ENCODE results near the gene PTPRH.

PTPRH gene

DNA sequence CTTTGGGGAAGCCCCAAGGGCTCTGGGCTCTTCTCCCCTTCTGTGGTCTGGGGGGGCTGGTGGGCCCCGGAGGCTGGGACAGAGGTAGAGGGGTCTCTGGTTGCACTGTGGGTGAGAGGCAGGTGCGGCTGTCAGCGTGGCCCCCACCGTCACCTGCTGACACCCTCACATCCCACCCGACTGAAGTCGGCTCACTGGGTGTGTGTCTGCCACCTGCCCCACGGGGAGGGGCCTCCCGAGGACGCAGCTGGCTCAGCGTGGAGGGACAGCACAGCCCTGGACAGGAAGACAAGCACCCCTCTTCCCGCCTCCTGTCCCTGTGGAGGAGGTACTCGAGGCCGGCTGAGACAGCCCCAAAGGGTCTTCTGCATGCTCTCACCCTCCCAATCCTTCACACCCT is 21.5 kb upstream of the PTPRH start:
- Histone ChIP-seq H3K9me3 (ENCODE audit: control insufficient read depth in 2 of 2, low read length in 2 of 2) (no peaks in the 10 kb centered on the region), H3K4me1 (ENCODE audit: control insufficient read depth, insufficient read depth, low read length) (peaks cover 20% of the 10 kb centered on the region), H3K27ac (ENCODE audit: low read length) (no peak overlapping the region), H3K9ac (ENCODE audit: low read length in 2 of 2) (no peak overlapping the region), H3K36me3 (ENCODE audit: control insufficient read depth in 2 of 2, insufficient read depth in 2 of 2, low read length in 2 of 2) (peaks cover 33 to 40% of the 10 kb centered on the region in 2 donors), H3K27me3 (ENCODE audit: control insufficient read depth in 1 of 2, insufficient read depth in 2 of 2, low read length in 2 of 2) (no peaks in the 10 kb centered on the region), H3K4me3 (ENCODE audit: low read length in 2 of 2) (no peak overlapping the region)

DNA sequence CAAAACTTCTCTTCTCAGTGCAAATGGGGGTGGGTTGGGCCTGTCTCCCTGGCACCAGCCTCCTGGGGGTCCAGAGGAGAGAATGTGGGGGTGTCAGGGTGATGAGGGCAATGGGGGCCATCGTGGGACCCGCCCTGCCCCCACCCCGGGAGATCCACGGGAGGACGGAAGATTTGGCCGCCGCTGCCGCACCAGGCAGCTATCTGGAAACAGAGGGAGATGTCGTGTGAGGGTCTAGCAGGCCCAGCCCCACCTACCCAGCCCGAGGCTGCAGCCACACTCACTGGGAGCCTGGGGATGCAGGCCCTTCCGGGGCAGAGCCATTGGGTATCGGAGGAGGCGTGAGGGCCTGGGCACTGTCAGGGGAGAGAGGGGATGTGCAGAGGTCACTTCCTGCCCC is 21.0 kb upstream of the PTPRH start:
- H3K4me3 ChIP-seq (ENCODE audit: low read length in 2 of 2): no peak overlapping the region
- no peaks in the 10 kb centered on the region for H3K9me3 ChIP-seq (ENCODE audit: control insufficient read depth in 2 of 2, low read length in 2 of 2)
- H3K4me1 ChIP-seq (ENCODE audit: control insufficient read depth, insufficient read depth, low read length): peaks cover 20% of the 10 kb centered on the region
- H3K36me3 ChIP-seq (ENCODE audit: control insufficient read depth in 2 of 2, insufficient read depth in 2 of 2, low read length in 2 of 2): peaks cover 33 to 40% of the 10 kb centered on the region in 2 donors
- no peak overlapping the region for H3K9ac ChIP-seq (ENCODE audit: low read length in 2 of 2)
- H3K27ac ChIP-seq (ENCODE audit: low read length): no peak overlapping the region
- no peaks in the 10 kb centered on the region for H3K27me3 ChIP-seq (ENCODE audit: control insufficient read depth in 1 of 2, insufficient read depth in 2 of 2, low read length in 2 of 2)

GRCh38 chr19:55229789-55230182 is 20.5 kb upstream of the PTPRH start:
- H3K36me3 ChIP-seq (ENCODE audit: control insufficient read depth in 2 of 2, insufficient read depth in 2 of 2, low read length in 2 of 2): peaks cover 28 to 39% of the 10 kb centered on the region in 2 donors

DNA sequence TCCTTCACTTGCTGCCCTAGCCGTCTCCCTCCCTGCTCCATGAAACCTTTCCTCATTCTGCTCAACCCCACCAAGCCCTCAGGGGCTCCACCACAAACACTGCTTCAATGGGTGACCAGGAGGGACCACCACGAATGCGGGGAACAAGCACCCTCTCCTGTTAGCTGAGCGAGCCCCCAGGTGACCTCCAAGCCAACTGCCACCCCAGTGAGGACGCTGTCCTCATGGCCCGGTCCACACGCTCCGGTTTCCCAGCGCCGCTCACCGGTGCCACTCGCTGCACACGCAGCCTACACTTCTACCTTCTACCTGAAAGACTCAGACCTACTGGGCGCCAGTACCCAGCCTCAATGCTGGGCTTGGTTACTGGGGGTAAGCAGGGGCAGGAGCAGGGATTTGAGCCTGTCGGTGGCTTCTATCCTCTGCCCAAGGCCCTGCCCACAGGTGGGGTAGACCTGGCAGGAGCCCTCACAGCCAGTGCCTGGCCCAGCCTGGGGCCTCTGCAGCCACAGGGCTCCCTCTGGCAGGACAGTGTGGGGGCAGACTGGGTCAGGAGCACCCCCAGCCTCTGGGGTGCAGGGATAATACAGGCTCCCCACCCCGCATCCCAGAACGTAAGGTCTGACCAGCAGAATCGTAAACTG is 20.0 kb upstream of the PTPRH start:
- Histone ChIP-seq H3K27ac (ENCODE audit: low read length) (no peak overlapping the region), H3K36me3 (ENCODE audit: control insufficient read depth in 2 of 2, insufficient read depth in 2 of 2, low read length in 2 of 2) (peaks cover 22 to 33% of the 10 kb centered on the region in 2 donors), H3K9me3 (ENCODE audit: control insufficient read depth in 2 of 2, low read length in 2 of 2) (no peaks in the 10 kb centered on the region), H3K9ac (ENCODE audit: low read length in 2 of 2) (no peak overlapping the region), H3K4me1 (ENCODE audit: control insufficient read depth, insufficient read depth, low read length) (peaks cover 20% of the 10 kb centered on the region), H3K27me3 (ENCODE audit: control insufficient read depth in 1 of 2, insufficient read depth in 2 of 2, low read length in 2 of 2) (no peaks in the 10 kb centered on the region), H3K4me3 (ENCODE audit: low read length in 2 of 2) (no peak overlapping the region)

More at GRCh38 chr19:55229789-55230182, 20.5 kb upstream of the PTPRH start:
- H3K9ac ChIP-seq (ENCODE audit: low read length in 2 of 2): no peak overlapping the region
- H3K4me3 ChIP-seq (ENCODE audit: low read length in 2 of 2): no peak overlapping the region
- no peaks in the 10 kb centered on the region for H3K9me3 ChIP-seq (ENCODE audit: control insufficient read depth in 2 of 2, low read length in 2 of 2)
- no peak overlapping the region for H3K27ac ChIP-seq (ENCODE audit: low read length)
- H3K27me3 ChIP-seq (ENCODE audit: control insufficient read depth in 1 of 2, insufficient read depth in 2 of 2, low read length in 2 of 2): no peaks in the 10 kb centered on the region
- H3K4me1 ChIP-seq (ENCODE audit: control insufficient read depth, insufficient read depth, low read length): peaks cover 20% of the 10 kb centered on the region

GRCh38 chr19:55228403-55229031 is 19.2 kb upstream of the PTPRH start, which contains the start of gene TMEM86B:
Gene TMEM86B, minus strand, starts transcription at chr19:55228763. Its CDS starts 22 bp downstream, at chr19:55228741.
- peaks cover 22 to 31% of the 10 kb centered on the region in 2 donors for H3K36me3 ChIP-seq (ENCODE audit: control insufficient read depth in 2 of 2, insufficient read depth in 2 of 2, low read length in 2 of 2)
- H3K4me3 ChIP-seq (ENCODE audit: low read length in 2 of 2): peak within 1 kb of the TSS in 1 of 2 donors; percentile 22
- peak within 1 kb of the TSS; percentile 64 for H3K27ac ChIP-seq (ENCODE audit: low read length)
- no peaks in the 10 kb centered on the region for H3K27me3 ChIP-seq (ENCODE audit: control insufficient read depth in 1 of 2, insufficient read depth in 2 of 2, low read length in 2 of 2)
- no peaks in the 10 kb centered on the region for H3K9me3 ChIP-seq (ENCODE audit: control insufficient read depth in 2 of 2, low read length in 2 of 2)
- no peak within 1 kb of the TSS for H3K9ac ChIP-seq (ENCODE audit: low read length in 2 of 2)
- H3K4me1 ChIP-seq (ENCODE audit: control insufficient read depth, insufficient read depth, low read length): peaks cover 20% of the 10 kb centered on the region

GRCh38 chr19:55228015-55228391 is 18.7 kb upstream of the PTPRH start:
- Histone ChIP-seq H3K9me3 (ENCODE audit: control insufficient read depth in 2 of 2, low read length in 2 of 2) (no peaks in the 10 kb centered on the region), H3K4me3 (ENCODE audit: low read length in 2 of 2) (peak overlapping the region in 1 of 2 donors; percentile 22), H3K36me3 (ENCODE audit: control insufficient read depth in 2 of 2, insufficient read depth in 2 of 2, low read length in 2 of 2) (peaks cover 18 to 28% of the 10 kb centered on the region in 2 donors), H3K9ac (ENCODE audit: low read length in 2 of 2) (no peak overlapping the region), H3K27ac (ENCODE audit: low read length) (peak overlapping the region; percentile 64), H3K27me3 (ENCODE audit: control insufficient read depth in 1 of 2, insufficient read depth in 2 of 2, low read length in 2 of 2) (no peaks in the 10 kb centered on the region), H3K4me1 (ENCODE audit: control insufficient read depth, insufficient read depth, low read length) (peaks cover 20% of the 10 kb centered on the region)

GRCh38 chr19:55227241-55228014 is 18.1 kb upstream of the PTPRH start:
- Histone ChIP-seq H3K36me3 (ENCODE audit: control insufficient read depth in 2 of 2, insufficient read depth in 2 of 2, low read length in 2 of 2) (peaks cover 14 to 22% of the 10 kb centered on the region in 2 donors), H3K9me3 (ENCODE audit: control insufficient read depth in 2 of 2, low read length in 2 of 2) (no peaks in the 10 kb centered on the region), H3K4me1 (ENCODE audit: control insufficient read depth, insufficient read depth, low read length) (peaks cover 20% of the 10 kb centered on the region), H3K9ac (ENCODE audit: low read length in 2 of 2) (no peak overlapping the region), H3K4me3 (ENCODE audit: low read length in 2 of 2) (peak overlapping the region in 1 of 2 donors; percentile 22), H3K27me3 (ENCODE audit: control insufficient read depth in 1 of 2, insufficient read depth in 2 of 2, low read length in 2 of 2) (no peaks in the 10 kb centered on the region), H3K27ac (ENCODE audit: low read length) (peak overlapping the region; percentile 64)

DNA sequence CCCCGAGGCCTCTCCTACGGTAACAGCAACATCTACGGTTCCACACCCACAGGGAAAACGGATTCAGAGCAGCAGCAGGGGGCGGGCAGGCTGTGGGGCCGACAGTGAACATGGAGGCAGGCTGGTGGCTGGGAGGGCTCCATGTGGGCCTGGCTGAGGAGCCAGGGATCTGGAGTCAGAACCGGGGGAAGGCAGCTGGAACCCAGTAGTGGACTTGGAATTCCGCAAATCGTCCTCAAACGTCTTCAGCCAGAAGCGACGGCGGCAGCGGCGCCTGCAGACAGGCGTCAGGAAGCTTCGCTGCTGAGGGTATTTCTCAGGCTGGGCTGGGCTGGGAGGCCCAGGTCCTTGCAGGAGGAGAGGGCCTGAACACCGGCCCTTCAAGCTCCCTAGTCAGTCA is 17.5 kb upstream of the PTPRH start:
- H3K4me3 ChIP-seq (ENCODE audit: low read length in 2 of 2): no peak overlapping the region
- no peak overlapping the region for H3K9ac ChIP-seq (ENCODE audit: low read length in 2 of 2)
- H3K9me3 ChIP-seq (ENCODE audit: control insufficient read depth in 2 of 2, low read length in 2 of 2): no peaks in the 10 kb centered on the region
- H3K4me1 ChIP-seq (ENCODE audit: control insufficient read depth, insufficient read depth, low read length): peaks cover 20% of the 10 kb centered on the region
- no peaks in the 10 kb centered on the region for H3K27me3 ChIP-seq (ENCODE audit: control insufficient read depth in 1 of 2, insufficient read depth in 2 of 2, low read length in 2 of 2)
- H3K36me3 ChIP-seq (ENCODE audit: control insufficient read depth in 2 of 2, insufficient read depth in 2 of 2, low read length in 2 of 2): peaks cover 9 to 21% of the 10 kb centered on the region in 2 donors
- no peak overlapping the region for H3K27ac ChIP-seq (ENCODE audit: low read length)

- H3K27ac ChIP-seq (ENCODE audit: low read length): no peak overlapping the region
- H3K9me3 ChIP-seq (ENCODE audit: control insufficient read depth in 2 of 2, low read length in 2 of 2): no peaks in the 10 kb centered on the region
- no peak overlapping the region for H3K4me3 ChIP-seq (ENCODE audit: low read length in 2 of 2)
- no peaks in the 10 kb centered on the region for H3K27me3 ChIP-seq (ENCODE audit: control insufficient read depth in 1 of 2, insufficient read depth in 2 of 2, low read length in 2 of 2)
- peaks cover 20% of the 10 kb centered on the region for H3K4me1 ChIP-seq (ENCODE audit: control insufficient read depth, insufficient read depth, low read length)
- H3K36me3 ChIP-seq (ENCODE audit: control insufficient read depth in 2 of 2, insufficient read depth in 2 of 2, low read length in 2 of 2): peaks cover 7 to 16% of the 10 kb centered on the region in 2 donors
- no peak overlapping the region for H3K9ac ChIP-seq (ENCODE audit: low read length in 2 of 2)
These were observed 17.0 kb upstream of the PTPRH start for GRCh38 chr19:55226273-55226672.

DNA sequence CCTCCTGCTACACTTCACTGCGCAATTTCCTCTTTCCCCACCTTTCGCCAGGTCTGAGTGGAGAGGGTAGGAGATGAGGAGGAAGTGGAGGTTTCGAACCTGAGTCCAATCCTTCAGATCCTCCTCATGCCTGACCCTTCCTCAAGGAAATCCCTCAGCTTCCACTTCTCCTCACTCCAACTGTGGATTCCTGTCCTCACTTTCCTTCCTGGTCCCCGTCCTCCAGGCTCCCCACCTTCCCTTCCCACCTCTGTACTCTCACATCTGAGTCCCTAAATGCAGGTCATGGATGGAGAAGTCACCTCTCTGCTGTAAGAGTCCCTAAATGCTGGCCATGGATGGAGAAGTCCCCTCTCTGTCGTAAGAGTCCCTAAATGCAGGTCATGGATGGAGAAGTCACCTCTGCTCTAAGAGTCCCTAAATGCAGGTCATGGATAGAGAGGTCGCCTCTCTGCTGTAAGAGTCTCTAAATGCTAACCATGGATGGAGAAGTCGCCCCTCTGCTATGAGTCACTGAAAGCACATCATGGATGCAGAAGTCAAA is 16.2 kb upstream of the PTPRH start:
- Histone ChIP-seq H3K9ac (ENCODE audit: low read length in 2 of 2) (no peak overlapping the region), H3K9me3 (ENCODE audit: control insufficient read depth in 2 of 2, low read length in 2 of 2) (peaks cover 0 to 4% of the 10 kb centered on the region in 2 donors), H3K27ac (ENCODE audit: low read length) (no peak overlapping the region), H3K36me3 (ENCODE audit: control insufficient read depth in 2 of 2, insufficient read depth in 2 of 2, low read length in 2 of 2) (peaks cover 4 to 10% of the 10 kb centered on the region in 2 donors), H3K4me3 (ENCODE audit: low read length in 2 of 2) (no peak overlapping the region), H3K4me1 (ENCODE audit: control insufficient read depth, insufficient read depth, low read length) (peaks cover 20% of the 10 kb centered on the region), H3K27me3 (ENCODE audit: control insufficient read depth in 1 of 2, insufficient read depth in 2 of 2, low read length in 2 of 2) (no peaks in the 10 kb centered on the region)
